CD8-positive, alpha-beta memory T cell (primary cell): ENCODE data around the gene LHX6. TPM values are rescaled to one million over a fixed set of nuclear protein-coding genes. Genes with fewer than 3 reads are reported as not detected.

Source experiments
- CTCF ChIA-PET: fragments of 350-600 bp; sonication (Branson Sonifier 250); formaldehyde crosslinking; loops from one replicate; lab custom pipeline; 2021; ENCODE audit warnings: antibody characterized with exemption; lab: Charles Lee
- POLR2A ChIA-PET: fragments of 350-600 bp; sonication (Branson Sonifier 250); formaldehyde crosslinking; loops from one replicate; lab custom pipeline; 2021; ENCODE audit warnings: antibody characterized with exemption; lab: Charles Lee
- DNase-seq, 5 donors: peaks; one replicate each; pipeline versions ENCODE4 v3.0.0 to v3.0.0-alpha.2; 2020 to 2022; ENCODE audit warnings: mixed read lengths in 1 of 5
- H3K27ac ChIP-seq: one replicate; pipeline ENCODE4 v1.7.0; 2013; ENCODE audit warnings: low read depth, mild to moderate bottlenecking, low read length, moderate library complexity
- H3K27me3 ChIP-seq: 2 replicates; pipeline ENCODE4 v1.7.0; 2013; ENCODE audit warnings: low read length, mild to moderate bottlenecking; ENCODE audit not compliant: insufficient read depth, poor library complexity, severe bottlenecking
- H3K36me3 ChIP-seq: 2 replicates; pipeline ENCODE4 v1.7.0; 2013; ENCODE audit warnings: mild to moderate bottlenecking, low read length, moderate library complexity; ENCODE audit not compliant: insufficient read depth
- H3K4me1 ChIP-seq: 2 replicates; pipeline ENCODE4 v1.7.0; 2013; ENCODE audit warnings: mild to moderate bottlenecking, low read length, moderate library complexity; ENCODE audit not compliant: insufficient read depth
- H3K4me3 ChIP-seq: 2 replicates; pipeline ENCODE4 v1.7.0; 2013; ENCODE audit warnings: mild to moderate bottlenecking, low read length
- H3K9me3 ChIP-seq: 2 replicates; pipeline ENCODE4 v1.7.0; 2013; ENCODE audit warnings: mild to moderate bottlenecking, low read length
- H3K27ac Mint-ChIP-seq, 8 donors: one replicate each; pipeline ENCODE4 v1.8.0; 2020 to 2021; ENCODE audit warnings: mixed read lengths in 8 of 8, mild to moderate bottlenecking in 6 of 8, inconsistent platforms in 3 of 8, moderate library complexity in 3 of 8
- H3K27me3 Mint-ChIP-seq, 2 donors: one replicate each; pipeline ENCODE4 v1.8.0; 2020 to 2021; ENCODE audit warnings: mixed read lengths in 2 of 2, mild to moderate bottlenecking in 1 of 2, moderate library complexity in 1 of 2
- H3K36me3 Mint-ChIP-seq, 3 donors: one replicate each; pipeline ENCODE4 v1.8.0; 2020 to 2021; ENCODE audit warnings: mixed read lengths in 3 of 3, inconsistent platforms in 1 of 3, mild to moderate bottlenecking in 1 of 3
- H3K4me1 Mint-ChIP-seq, 3 donors: one replicate each; pipeline ENCODE4 v1.8.0; 2020 to 2021; ENCODE audit warnings: mixed read lengths in 3 of 3, inconsistent platforms in 1 of 3, mild to moderate bottlenecking in 1 of 3
- H3K4me3 Mint-ChIP-seq, 7 donors: one replicate each; pipeline ENCODE4 v1.8.0; 2020 to 2021; ENCODE audit warnings: mixed read lengths in 7 of 7, mild to moderate bottlenecking in 6 of 7, moderate library complexity in 4 of 7, inconsistent platforms in 2 of 7
- H3K9me3 Mint-ChIP-seq, 5 donors: one replicate each; pipeline ENCODE4 v1.8.0; 2020 to 2022; ENCODE audit warnings: mixed read lengths in 5 of 5, mild to moderate bottlenecking in 3 of 5, moderate library complexity in 2 of 5, inconsistent platforms in 1 of 5
- polyA plus RNA-seq: library from polyadenylated mRNA; unstranded; fragments of 300-500 nt; fragmentation: Illumina TruSeq; gene quantifications from one replicate; pipeline ENCODE4 v1.2.3, GENCODE V29; 2021
- total RNA-seq, 2 experiments: library from RNA; stranded (reverse); gene quantifications; one replicate each; pipeline ENCODE4 v1.2.3, GENCODE V29; 2021

The LHX6 gene
- total and polyA plus RNA-seq, 3 experiments from 2014 or later, result not detected

- H3K27me3 Mint-ChIP-seq, result peaks cover 65 to 85% of the 10 kb centered on the region in 2 donors
- Histone ChIP-seq H3K27me3 (peaks cover 43% of the 10 kb centered on the region), H3K4me3 (no peak overlapping the region), H3K4me1 (peaks cover 13% of the 10 kb centered on the region), H3K27ac (no peak overlapping the region), H3K36me3 (no peaks in the 10 kb centered on the region), H3K9me3 (no peaks in the 10 kb centered on the region)
- H3K9me3 Mint-ChIP-seq, result no peaks in the 10 kb centered on the region
- no peak for DNase-seq
- H3K4me1 Mint-ChIP-seq, result peaks cover 23 to 46% (median 26%) of the 10 kb centered on the region in 3 donors
- H3K4me3 Mint-ChIP-seq, result peak overlapping the region in 1 of 7 donors; percentile 38
- H3K36me3 Mint-ChIP-seq, result no peaks in the 10 kb centered on the region
- ChIA-PET POLR2A (no interaction called here), CTCF (no interaction called here)
- no peak overlapping the region for H3K27ac Mint-ChIP-seq
These were observed 11.1 kb downstream of the LHX6 start for GRCh38 chr9:122217640-122218039.

- ChIA-PET CTCF (no interaction called here), POLR2A (no interaction called here)
- Mint-ChIP-seq H3K27me3 (peaks cover 65 to 84% of the 10 kb centered on the region in 2 donors), H3K36me3 (no peaks in the 10 kb centered on the region), H3K4me3 (no peak overlapping the region), H3K9me3 (no peaks in the 10 kb centered on the region), H3K27ac (no peak overlapping the region), H3K4me1 (peaks cover 23 to 47% (median 26%) of the 10 kb centered on the region in 3 donors)
- Histone ChIP-seq H3K9me3 (no peaks in the 10 kb centered on the region), H3K36me3 (no peaks in the 10 kb centered on the region), H3K27me3 (peaks cover 43% of the 10 kb centered on the region), H3K4me1 (peaks cover 13% of the 10 kb centered on the region), H3K27ac (no peak overlapping the region), H3K4me3 (no peak overlapping the region)
- DNase-seq, result no peak
These were observed 11.8 kb downstream of the LHX6 start for GRCh38 chr9:122216798-122217418.

DNA sequence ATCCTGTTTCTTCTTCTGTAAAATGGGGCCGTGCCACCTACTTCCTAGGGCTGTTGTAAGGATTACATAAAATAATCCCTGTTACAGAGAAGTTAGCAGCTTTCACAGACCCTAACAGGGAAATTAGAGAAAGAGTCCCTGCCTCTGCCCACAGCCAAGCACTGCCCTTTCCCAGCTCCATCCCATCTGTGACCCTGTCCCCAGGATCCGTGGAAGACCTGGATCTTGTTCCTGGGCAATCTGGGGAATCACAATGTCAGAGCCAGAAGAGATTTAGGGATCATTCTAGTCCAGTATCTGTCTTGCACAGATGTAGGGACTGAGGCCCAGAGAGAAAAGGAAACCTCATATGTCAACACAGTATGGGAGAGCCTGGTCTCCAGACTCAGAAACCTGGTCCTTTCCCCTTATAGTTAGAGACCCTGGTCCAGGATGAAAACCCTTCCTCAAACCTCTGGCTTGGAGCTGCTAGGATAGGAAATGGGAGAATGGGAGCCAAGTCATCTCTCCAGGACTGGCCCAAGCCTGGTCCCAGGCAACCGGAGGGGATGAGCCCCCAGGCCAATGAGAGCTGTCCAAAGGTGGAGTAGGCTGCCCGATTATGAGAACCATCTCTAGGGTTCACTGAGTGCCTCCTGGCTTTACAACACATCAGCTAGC is 12.5 kb downstream of the LHX6 start:
- no peak overlapping the region for H3K27ac Mint-ChIP-seq

DNA sequence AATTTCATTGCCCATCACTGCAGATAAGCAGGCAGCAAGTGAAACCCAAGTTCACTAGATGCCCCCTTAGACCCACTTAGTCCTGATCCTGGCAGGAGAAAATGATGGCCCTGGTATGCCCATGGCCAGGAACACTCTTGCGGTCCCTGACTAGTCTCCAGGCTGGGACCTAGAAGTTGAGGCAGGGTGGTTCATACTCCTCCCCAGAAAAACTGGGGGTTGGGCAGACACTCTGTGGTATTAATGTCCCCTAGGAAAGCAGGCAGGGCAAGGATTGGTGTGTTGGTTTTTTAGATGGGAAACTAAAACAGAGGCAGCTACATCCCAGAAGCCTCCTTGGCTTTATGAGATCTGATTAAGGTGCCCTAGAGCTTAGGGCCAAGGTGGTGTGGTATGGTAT is 13.1 kb downstream of the LHX6 start:
- ChIA-PET CTCF (no interaction called here), POLR2A (no interaction called here)
- Histone ChIP-seq H3K27me3 (peaks cover 42% of the 10 kb centered on the region), H3K4me3 (no peak overlapping the region), H3K27ac (no peak overlapping the region), H3K4me1 (peaks cover 13% of the 10 kb centered on the region), H3K36me3 (no peaks in the 10 kb centered on the region), H3K9me3 (no peaks in the 10 kb centered on the region)
- Mint-ChIP-seq H3K9me3 (no peaks in the 10 kb centered on the region), H3K4me1 (peaks cover 23 to 40% (median 26%) of the 10 kb centered on the region in 3 donors), H3K27ac (no peak overlapping the region), H3K36me3 (no peaks in the 10 kb centered on the region), H3K4me3 (no peak overlapping the region), H3K27me3 (peaks cover 63 to 86% of the 10 kb centered on the region in 2 donors)
- DNase-seq, result no peak

More for the DNA sequence above, 12.5 kb downstream of the LHX6 start:
- peak overlapping the region in 1 of 7 donors; percentile 25 for H3K4me3 Mint-ChIP-seq
- peaks cover 23 to 43% (median 26%) of the 10 kb centered on the region in 3 donors for H3K4me1 Mint-ChIP-seq
- H3K9me3 ChIP-seq, result no peaks in the 10 kb centered on the region
- POLR2A ChIA-PET, result no interaction called here
- CTCF ChIA-PET, result no interaction called here
- H3K27me3 Mint-ChIP-seq, result peaks cover 66 to 84% of the 10 kb centered on the region in 2 donors
- peaks cover 47% of the 10 kb centered on the region for H3K27me3 ChIP-seq
- no peaks in the 10 kb centered on the region for H3K9me3 Mint-ChIP-seq
- no peaks in the 10 kb centered on the region for H3K36me3 Mint-ChIP-seq
- H3K36me3 ChIP-seq, result no peaks in the 10 kb centered on the region
- peaks cover 13% of the 10 kb centered on the region for H3K4me1 ChIP-seq
- DNase-seq, result no peak
- no peak overlapping the region for H3K4me3 ChIP-seq
- no peak overlapping the region for H3K27ac ChIP-seq

- Histone ChIP-seq H3K27me3 (peaks cover 30% of the 10 kb centered on the region), H3K9me3 (no peaks in the 10 kb centered on the region), H3K4me3 (no peak overlapping the region), H3K4me1 (peaks cover 13% of the 10 kb centered on the region), H3K27ac (no peak overlapping the region), H3K36me3 (no peaks in the 10 kb centered on the region)
- ChIA-PET CTCF (no interaction called here), POLR2A (interaction anchor here (0.6 kb wide), 1 partner anchor 19 kb away, joined by 3 read pairs; no protein-coding TSS in a partner anchor)
- H3K36me3 Mint-ChIP-seq, result no peaks in the 10 kb centered on the region
- peaks cover 60 to 81% of the 10 kb centered on the region in 2 donors for H3K27me3 Mint-ChIP-seq
- peak overlapping the region; percentile 6 to 89 (median 71) for H3K4me3 Mint-ChIP-seq
- no peak for DNase-seq
- no peaks in the 10 kb centered on the region for H3K9me3 Mint-ChIP-seq
- H3K4me1 Mint-ChIP-seq, result peaks cover 22 to 31% (median 24%) of the 10 kb centered on the region in 3 donors
- H3K27ac Mint-ChIP-seq, result peak overlapping the region in 1 of 8 donors; percentile 70
These were observed 14.2 kb downstream of the LHX6 start for GRCh38 chr9:122214507-122214906.

DNA sequence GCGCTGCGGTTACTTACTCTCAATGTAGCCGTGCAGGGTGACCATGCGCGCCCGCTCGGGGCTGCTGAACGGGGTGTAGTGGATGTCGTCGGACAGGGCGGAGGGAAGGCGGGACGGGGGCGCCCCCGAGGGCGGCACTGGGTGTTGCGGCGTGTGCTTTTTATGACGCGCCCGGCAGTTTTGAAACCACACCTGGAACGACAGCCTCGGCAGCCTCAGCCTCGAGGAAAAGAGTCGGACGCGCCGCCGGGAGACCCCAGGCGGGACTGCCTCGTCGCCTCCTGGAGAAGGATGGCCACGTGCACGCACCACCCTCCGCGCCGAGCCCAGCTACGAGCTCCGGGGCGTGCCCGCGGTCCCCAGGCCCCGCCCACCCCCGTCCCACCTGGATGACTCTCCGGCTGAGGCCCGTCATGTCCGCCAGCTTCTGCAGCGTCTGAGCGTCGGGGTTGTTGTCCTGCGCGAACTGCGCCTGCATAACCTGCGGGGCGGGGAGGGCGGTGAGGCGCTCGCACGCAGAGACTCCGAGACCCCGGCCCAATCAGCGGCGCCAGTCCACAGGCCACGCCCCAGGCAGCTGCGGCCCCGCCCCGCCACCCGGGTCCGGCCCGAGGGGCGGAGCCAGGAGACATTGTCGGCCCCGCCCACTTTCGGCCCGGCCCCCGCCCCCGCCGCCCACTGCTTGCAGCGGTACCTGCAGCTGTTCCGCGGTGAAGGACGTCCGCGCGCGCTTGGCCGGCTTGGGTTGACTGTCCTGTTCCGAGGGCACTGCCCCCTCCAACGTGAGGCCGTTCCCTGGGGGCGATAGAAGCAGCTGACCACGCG is 15.0 kb downstream of the LHX6 start:
- H3K27me3 Mint-ChIP-seq, result peaks cover 57 to 82% of the 10 kb centered on the region in 2 donors
- H3K36me3 ChIP-seq, result no peaks in the 10 kb centered on the region
- ChIA-PET POLR2A (interaction anchor here (0.6 kb wide), 1 partner anchor 20 kb away, joined by 3 read pairs; no protein-coding TSS in a partner anchor), CTCF (no interaction called here)
- peaks cover 30% of the 10 kb centered on the region for H3K27me3 ChIP-seq
- peak in 3 of 5 donors; percentile 16 to 28 (median 26) for DNase-seq
- H3K36me3 Mint-ChIP-seq, result no peaks in the 10 kb centered on the region
- H3K9me3 ChIP-seq, result no peaks in the 10 kb centered on the region
- no peaks in the 10 kb centered on the region for H3K9me3 Mint-ChIP-seq
- no peak overlapping the region for H3K27ac Mint-ChIP-seq
- peak overlapping the region; percentile 15 for H3K4me3 ChIP-seq
- peak overlapping the region; percentile 49 to 89 (median 75) for H3K4me3 Mint-ChIP-seq
- H3K27ac ChIP-seq, result no peak overlapping the region
- H3K4me1 Mint-ChIP-seq, result peaks cover 17 to 24% (median 18%) of the 10 kb centered on the region in 3 donors
- peaks cover 13% of the 10 kb centered on the region for H3K4me1 ChIP-seq

DNA sequence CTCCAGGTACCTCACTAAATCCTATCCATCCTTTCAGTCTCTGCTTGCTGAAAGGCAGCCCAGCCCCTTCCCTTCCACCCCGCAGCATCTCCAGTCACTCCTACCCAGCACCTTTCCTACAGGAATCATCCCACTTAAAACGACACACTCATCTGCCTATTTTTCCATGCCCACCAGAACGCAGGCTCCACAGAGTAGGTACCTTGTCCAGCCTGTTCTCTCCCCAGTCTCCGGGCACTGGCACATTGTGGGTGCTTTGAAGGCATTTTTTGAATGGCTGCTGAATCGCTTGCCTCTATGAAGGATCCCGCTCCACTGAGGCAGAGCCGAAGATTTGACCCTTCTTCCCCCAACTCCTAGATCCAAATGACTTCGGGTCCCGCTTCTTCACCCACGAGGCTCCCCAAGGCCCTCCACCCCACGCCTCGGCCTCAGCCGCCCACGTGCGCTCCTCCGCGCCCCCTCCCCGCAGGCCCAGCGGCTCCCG is 15.6 kb downstream of the LHX6 start:
- ChIA-PET CTCF (no interaction called here), POLR2A (no interaction called here)
- no peaks in the 10 kb centered on the region for H3K9me3 Mint-ChIP-seq
- Histone ChIP-seq H3K36me3 (no peaks in the 10 kb centered on the region), H3K27me3 (peaks cover 30% of the 10 kb centered on the region), H3K27ac (peak overlapping the region; percentile 35), H3K9me3 (no peaks in the 10 kb centered on the region), H3K4me1 (peaks cover 7% of the 10 kb centered on the region), H3K4me3 (peak overlapping the region; percentile 15)
- peak overlapping the region; percentile 49 to 77 (median 63) for H3K4me3 Mint-ChIP-seq
- no peaks in the 10 kb centered on the region for H3K36me3 Mint-ChIP-seq
- peak overlapping the region in 1 of 8 donors; percentile 29 for H3K27ac Mint-ChIP-seq
- DNase-seq, result no peak
- H3K4me1 Mint-ChIP-seq, result peaks cover 11 to 18% (median 12%) of the 10 kb centered on the region in 3 donors
- H3K27me3 Mint-ChIP-seq, result peaks cover 51 to 80% of the 10 kb centered on the region in 2 donors
